GM04504 (cell line): ENCODE measurements around the gene LAMC1.
A peak's percentile ranks its signal among the peaks of the same experiment; 100 is the strongest.
"Not testable (repeated sequence)": the region's sequence is repeated elsewhere in the genome, so short reads cannot be mapped to it uniquely, and the experiment has no call there.

Experiments used
- DNase-seq: peaks from one replicate; pipeline ENCODE4 v3.0.0-alpha.2; 2012; ENCODE audit warnings: low read depth

LAMC1 gene

GRCh38 chr1:183150032-183150431, 126.8 kb downstream of the LAMC1 start:
- not testable (repeated sequence) for DNase-seq

- no peak for DNase-seq
Observed at GRCh38 chr1:183150445-183150844, 127.2 kb downstream of the LAMC1 start.

- no peak for DNase-seq
Observed at GRCh38 chr1:183152180-183152579, 129.0 kb downstream of the LAMC1 start.

- no peak for DNase-seq
Observed at GRCh38 chr1:183155939-183156338, 132.7 kb downstream of the LAMC1 start.

GRCh38 chr1:183159960-183160359, 136.7 kb downstream of the LAMC1 start:
- no peak for DNase-seq

GRCh38 chr1:183161391-183161790, 138.2 kb downstream of the LAMC1 start:
- DNase-seq, result no peak

- peak; percentile 52 for DNase-seq
Observed at GRCh38 chr1:183163316-183163715, 140.1 kb downstream of the LAMC1 start.

- DNase-seq, result no peak
Observed at GRCh38 chr1:183164340-183164739, 141.1 kb downstream of the LAMC1 start.

GRCh38 chr1:183164963-183165362, 141.7 kb downstream of the LAMC1 start:
- no peak for DNase-seq

- no peak for DNase-seq
Observed at GRCh38 chr1:183165456-183165855, 142.2 kb downstream of the LAMC1 start.

- no peak for DNase-seq
Observed at GRCh38 chr1:183166454-183166853, 143.2 kb downstream of the LAMC1 start.

GRCh38 chr1:183167676-183168075, 144.5 kb downstream of the LAMC1 start:
- no peak for DNase-seq

- DNase-seq, result no peak
Observed at GRCh38 chr1:183168308-183168707, 145.1 kb downstream of the LAMC1 start.

GRCh38 chr1:183173828-183174227, 150.6 kb downstream of the LAMC1 start:
- no peak for DNase-seq

GRCh38 chr1:183175631-183176030, 152.4 kb downstream of the LAMC1 start:
- DNase-seq, result no peak

GRCh38 chr1:183178545-183178944, 155.3 kb downstream of the LAMC1 start:
- DNase-seq, result no peak

GRCh38 chr1:183179033-183179432, 155.8 kb downstream of the LAMC1 start:
- no peak for DNase-seq

- peak; percentile 71 for DNase-seq
Observed at GRCh38 chr1:183180218-183180617, 157.0 kb downstream of the LAMC1 start.

- DNase-seq, result peak; percentile 31
Observed at GRCh38 chr1:183180634-183181056, 157.4 kb downstream of the LAMC1 start.

GRCh38 chr1:183185941-183186490, 162.8 kb downstream of the LAMC1 start, which contains the start of gene LAMC2:
LAMC2 (plus strand) TSS chr1:183186264; CDS start chr1:183186353, 89 bp downstream.
- no peak for DNase-seq

- DNase-seq, result no peak
Observed at GRCh38 chr1:183186841-183187240, 163.6 kb downstream of the LAMC1 start.

- no peak for DNase-seq
Observed at GRCh38 chr1:183188240-183188639, 165.0 kb downstream of the LAMC1 start.

- DNase-seq, result peak; percentile 52
Observed at GRCh38 chr1:183191833-183192232, 168.6 kb downstream of the LAMC1 start.

- DNase-seq, result no peak
Observed at GRCh38 chr1:183193963-183194525, 170.8 kb downstream of the LAMC1 start.
